Endometrial microvascular endothelial cells (primary cell): ENCODE measurements around the gene CMTM2. TPM values are rescaled to one million over a fixed set of nuclear protein-coding genes. Genes with fewer than 3 reads are reported as not detected.
"Not testable (repeated sequence)": the region's sequence is repeated elsewhere in the genome, so short reads cannot be mapped to it uniquely, and the experiment has no call there.

Source experiments
- in situ Hi-C: cut with HindIII; loops from 2 replicates; pipeline ENCODE4 v1.10.0; 2017; ENCODE audit warnings: low sequenced_read_pairs, low pct_unique_long_range_greater_than_20kb; ENCODE audit errors: inconsistent ontology term
- total RNA-seq: library from RNA; depleted of rRNA; stranded (reverse); fragments of >200 nt; gene quantifications from one replicate; pipeline ENCODE4 v1.2.3, GENCODE V29; 2015; ENCODE audit errors: inconsistent ontology term

Gene CMTM2
- total RNA-seq, 1 donor from 2014 or later = not detected

GRCh38 chr16:66575060-66575459, 4.2 kb upstream of the CMTM2 start:
- in situ Hi-C loops = loop anchor here (10.0 kb wide), 1 partner anchor 90 kb away; no protein-coding TSS in a partner anchor

- in situ Hi-C loops = loop anchor here (10.0 kb wide), 1 partner anchor 89 kb away; no protein-coding TSS in a partner anchor
Observed at GRCh38 chr16:66576296-66576695, 3.0 kb upstream of the CMTM2 start.

- in situ Hi-C loops = loop anchor here (5.0 kb wide), 1 partner anchor 58 kb away; no protein-coding TSS in a partner anchor
Observed at GRCh38 chr16:66580605-66581209, 1.4 kb downstream of the CMTM2 start.

GRCh38 chr16:66581246-66581952, 2.1 kb downstream of the CMTM2 start:
- in situ Hi-C loops = loop anchor here (5.0 kb wide), 1 partner anchor 59 kb away; no protein-coding TSS in a partner anchor

DNA sequence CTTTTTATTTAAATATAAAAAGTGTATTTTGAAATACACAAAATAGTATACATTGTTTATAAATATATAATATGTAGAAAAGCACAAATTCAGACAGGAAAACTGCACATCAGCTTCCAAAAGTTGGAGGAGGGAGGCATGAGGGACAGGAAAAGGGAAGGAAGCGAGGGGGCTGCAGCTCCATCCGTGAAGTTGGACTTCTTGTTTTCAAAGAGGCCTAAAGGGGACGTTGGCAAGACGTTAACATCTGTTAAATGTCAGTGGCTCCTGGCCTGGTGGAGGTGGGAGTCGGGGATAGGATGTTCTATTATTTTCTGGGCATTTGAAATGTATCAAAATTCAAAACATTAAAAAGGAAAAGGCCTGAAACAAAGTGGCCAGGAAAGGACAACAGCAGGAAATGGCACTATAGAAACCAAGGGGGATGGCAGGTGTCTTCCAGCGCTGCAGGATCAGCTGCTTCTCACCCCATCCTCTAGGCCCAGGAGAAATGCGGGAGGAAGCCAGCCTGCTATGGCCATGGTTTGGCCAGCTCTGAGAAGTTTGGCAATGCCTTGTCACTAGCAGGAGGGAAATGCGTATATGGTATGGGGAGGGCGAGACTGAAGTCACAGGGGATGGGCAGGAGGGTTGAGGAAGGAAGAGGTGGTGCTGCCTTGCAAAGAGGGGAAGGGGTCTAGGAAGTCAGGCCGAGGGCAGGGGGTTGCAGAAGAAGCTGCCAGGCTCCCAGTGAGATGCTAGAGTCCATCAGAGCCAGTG, 6.4 kb downstream of the CMTM2 start:
- in situ Hi-C loops = no loop called here

- in situ Hi-C loops = no loop called here
Observed at GRCh38 chr16:66587881-66588600, 8.8 kb downstream of the CMTM2 start.

DNA sequence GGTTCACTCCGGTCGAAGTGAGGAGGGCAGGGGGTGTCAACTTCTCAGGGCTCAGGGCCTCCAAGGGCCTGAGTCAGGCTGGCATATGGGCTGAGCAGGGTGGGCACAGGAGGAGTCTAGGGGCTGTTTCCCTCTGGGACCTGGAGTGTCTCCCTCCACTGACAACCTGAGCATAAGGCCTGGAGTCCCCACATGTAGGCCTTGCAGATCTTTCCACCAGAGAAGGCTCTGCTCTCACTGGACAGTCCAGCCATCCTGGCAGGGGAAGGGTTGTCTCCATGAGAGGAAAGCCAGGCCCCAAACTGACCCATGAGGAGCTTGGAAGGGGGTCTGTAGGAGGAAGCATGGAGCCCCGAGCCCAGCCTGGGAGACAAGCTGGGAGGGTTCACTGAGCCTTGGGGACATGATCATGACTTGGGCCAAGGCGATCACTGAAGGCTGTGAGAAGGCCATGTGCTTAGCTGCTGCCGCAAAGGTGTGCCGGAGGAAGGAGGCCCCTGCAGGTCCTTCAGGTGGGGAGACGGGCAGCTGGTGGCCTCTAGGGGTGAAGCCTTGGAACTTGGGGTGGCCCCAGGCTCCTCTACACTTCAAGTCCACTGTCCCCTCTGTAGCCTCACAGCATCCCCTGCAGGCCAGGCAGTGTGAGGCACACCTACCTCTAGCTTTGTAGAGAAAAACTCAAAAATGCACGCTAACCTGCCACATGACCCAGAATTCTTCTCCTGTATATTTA, 9.9 kb downstream of the CMTM2 start:
- in situ Hi-C loops = no loop called here

DNA sequence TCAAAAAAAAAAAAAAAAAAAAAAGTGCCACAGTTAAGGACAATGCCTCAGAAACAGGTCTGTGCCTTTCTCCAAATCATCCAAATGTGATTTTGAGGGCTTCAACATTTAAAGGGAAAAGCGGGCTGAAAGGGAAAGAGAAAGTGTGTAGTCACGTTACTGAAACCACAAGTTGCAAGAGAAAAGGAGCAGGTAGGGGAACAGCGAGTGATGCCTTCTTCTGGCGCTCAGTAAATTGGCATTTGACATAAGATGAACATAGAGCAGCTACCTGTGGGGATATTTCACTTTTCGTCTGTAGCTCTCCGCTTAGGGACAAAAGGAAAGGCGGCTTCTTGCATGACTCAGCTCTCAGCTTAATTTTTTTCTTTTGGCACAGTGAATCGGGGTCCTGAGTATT, 11.1 kb downstream of the CMTM2 start:
- in situ Hi-C loops = no loop called here

DNA sequence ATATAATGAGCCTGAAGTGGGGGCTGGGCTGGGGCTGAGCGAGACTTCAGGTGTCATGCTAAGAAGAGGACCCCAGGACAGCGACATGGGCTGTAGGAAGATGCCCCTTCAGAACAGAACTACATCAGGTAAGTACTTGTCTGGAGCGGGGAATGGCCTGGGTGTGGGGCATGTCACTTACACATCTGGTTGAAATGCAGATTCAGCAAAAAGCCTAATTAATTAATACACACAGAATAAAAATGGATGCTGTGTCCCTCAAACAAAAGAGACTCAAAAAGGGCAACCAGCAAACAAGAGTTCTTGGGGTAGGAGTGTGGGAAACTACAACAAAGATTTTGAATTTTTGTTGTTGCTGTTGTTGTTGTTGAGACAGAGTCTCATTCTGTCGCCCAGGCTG, 11.8 kb downstream of the CMTM2 start:
- in situ Hi-C loops = no loop called here

DNA sequence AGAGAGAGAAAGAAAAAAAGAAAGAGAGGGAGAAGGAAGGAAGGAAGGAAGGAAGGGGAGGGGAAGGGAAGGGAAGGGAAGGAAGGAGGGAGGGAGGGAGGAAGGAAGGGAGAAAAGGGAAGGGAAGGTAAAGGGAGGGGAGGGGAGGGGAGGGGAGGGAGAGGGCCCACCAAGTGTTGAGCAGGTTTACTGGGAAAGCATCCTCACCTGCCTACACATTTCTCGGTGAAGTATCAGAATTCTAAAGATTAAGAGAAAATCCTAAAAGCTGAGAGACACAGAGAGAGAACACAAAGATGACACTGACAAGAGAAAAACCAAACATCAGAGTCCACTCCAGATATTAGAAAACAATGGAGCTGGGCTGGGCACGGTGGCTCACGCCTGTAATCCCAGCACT, 13.0 kb downstream of the CMTM2 start:
- in situ Hi-C loops = no loop called here

- in situ Hi-C loops = no loop called here
Observed at GRCh38 chr16:66592814-66593213, 13.6 kb downstream of the CMTM2 start.

DNA sequence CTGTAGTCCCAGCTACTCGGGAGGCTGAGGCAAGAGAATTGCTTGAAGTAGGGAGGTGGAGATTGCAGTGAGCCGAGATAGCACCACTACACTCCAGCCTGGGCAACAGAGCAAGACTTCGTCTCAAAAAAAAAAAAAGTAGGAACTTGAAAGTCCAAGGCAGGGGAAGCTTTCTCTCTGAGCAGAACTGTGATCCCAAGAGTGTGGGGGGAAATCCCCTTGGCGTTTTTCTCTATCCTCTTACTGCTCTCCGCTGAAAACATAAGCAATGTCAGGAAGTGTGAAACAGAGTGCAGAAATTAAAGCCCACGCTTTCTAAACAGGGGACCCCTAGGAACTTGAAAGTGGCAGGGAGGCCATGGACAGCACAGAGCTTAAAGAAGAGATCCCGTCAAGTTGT, 15.5 kb downstream of the CMTM2 start:
- in situ Hi-C loops = no loop called here

GRCh38 chr16:66596559-66596958, 17.3 kb downstream of the CMTM2 start:
- in situ Hi-C loops = not testable (repeated sequence)

- in situ Hi-C loops = no loop called here
Observed at GRCh38 chr16:66596986-66597848, 18.0 kb downstream of the CMTM2 start.

- in situ Hi-C loops = no loop called here
Observed at GRCh38 chr16:66598111-66598510, 18.8 kb downstream of the CMTM2 start.

DNA sequence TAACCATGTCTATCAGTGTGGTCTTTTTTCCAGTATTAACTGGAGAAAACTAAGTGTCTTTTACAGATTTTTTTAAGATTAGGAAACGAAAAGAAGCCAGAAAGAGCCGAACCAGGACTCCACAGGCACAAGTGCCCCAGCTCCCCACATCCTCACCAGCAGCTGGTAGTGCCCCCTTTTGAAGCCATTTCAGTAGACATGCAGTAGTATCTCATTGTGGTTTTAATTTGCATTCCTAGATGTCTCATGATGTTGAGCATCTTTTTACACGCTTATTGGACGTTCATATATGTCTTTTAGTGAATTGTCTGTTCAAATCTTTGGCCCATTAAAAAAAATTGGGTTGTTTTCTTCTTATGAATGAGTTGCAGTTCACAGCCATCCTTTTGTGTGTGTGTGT, 20.5 kb downstream of the CMTM2 start:
- in situ Hi-C loops = no loop called here

DNA sequence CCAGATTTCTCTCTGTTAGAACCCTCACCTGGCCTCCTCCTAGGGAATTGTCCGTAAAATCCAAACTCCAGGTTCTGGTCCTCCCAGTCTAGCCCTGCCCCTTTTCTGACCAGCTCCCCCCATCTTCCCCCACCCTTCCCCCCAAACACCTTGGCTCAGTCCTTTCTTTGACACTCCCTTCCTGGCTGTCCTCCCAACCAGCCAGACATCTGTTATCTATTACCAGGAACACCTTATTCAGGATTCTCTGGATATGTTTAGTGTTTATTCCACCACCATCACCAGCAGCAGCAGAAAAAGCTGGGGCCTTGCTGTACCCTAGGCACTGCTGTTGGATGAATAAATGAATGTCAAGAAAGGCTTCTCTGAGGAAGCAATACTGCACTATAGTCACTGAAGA, 21.2 kb downstream of the CMTM2 start:
- in situ Hi-C loops = no loop called here

GRCh38 chr16:66601471-66601870, 22.2 kb downstream of the CMTM2 start:
- in situ Hi-C loops = no loop called here
